ENCODE data around the gene HTRA1.

HTRA1 gene

DNA sequence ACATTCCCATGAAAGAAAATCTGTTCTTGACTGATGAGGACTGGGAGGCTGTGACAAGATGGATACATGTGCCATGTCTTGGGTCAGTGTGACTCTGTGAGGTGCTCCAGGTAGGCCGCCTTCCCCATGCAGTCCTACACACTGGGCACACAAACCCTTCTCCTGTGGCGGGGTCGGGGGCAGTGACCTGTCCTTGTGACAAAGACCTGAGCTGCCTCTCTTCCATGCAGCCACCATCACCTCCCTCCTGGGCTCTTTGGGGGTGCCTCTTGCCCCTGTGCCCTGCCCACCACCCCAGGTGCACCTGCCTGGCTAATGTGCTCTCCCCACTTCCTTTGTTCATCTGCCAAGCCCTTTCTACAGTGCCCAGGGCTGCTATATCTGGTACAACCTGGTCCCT, 63.5 kb downstream of the HTRA1 start:
- DNase-seq: no peak

DNA sequence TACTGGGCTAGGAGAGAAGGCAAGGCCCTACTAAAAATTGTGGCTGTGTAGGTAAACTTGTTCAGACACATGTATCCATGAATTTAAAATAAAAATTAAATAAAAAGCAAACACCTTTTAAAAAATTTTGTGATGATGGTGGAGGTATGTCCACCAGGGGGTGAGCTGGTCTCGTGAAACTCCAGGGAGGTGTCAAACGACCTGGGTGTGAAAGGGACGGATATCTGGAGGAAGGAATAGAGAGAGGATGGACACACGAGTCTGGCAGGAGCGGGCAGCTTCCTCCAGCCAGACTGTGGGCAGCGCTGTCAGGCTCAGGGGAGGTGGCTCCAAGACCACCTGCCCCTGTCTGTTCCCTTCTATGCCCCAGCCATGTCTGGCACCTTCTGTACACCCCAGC, 64.4 kb downstream of the HTRA1 start:
- no peak for DNase-seq

- DNase-seq: no peak
Measured at GRCh38 chr10:122526892-122527291, 65.5 kb downstream of the HTRA1 start.

GRCh38 chr10:122530177-122530576, 68.8 kb downstream of the HTRA1 start:
- DNase-seq: no peak

- DNase-seq: no peak
Measured at GRCh38 chr10:122531261-122531660, 69.9 kb downstream of the HTRA1 start.

GRCh38 chr10:122531939-122532338, 70.6 kb downstream of the HTRA1 start:
- DNase-seq: no peak

- DNase-seq: no peak
Measured at GRCh38 chr10:122532601-122533296, 71.4 kb downstream of the HTRA1 start.

DNA sequence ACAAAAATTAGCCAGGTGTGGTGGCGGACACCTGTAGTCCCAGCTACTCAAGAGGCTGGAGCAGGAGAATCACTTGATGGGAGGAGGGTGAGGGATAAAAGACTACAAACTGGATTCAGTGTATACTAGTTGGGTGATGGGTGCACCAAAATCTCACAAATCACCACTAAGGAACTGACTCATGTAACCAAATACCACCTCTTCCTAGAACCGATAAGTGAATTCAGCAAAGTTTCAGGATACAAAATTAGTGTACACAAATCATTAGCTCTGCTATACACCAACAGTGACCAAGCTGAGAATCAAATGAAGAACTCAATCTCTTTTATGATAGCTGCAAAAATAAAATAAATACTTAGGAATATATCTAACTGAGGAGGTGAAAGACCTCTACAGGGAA, 76.2 kb downstream of the HTRA1 start:
- DNase-seq: no peak

- no peak for DNase-seq
Measured at GRCh38 chr10:122541541-122542002, 80.2 kb downstream of the HTRA1 start.

GRCh38 chr10:122543676-122544445, 82.5 kb downstream of the HTRA1 start:
- peak; percentile 58 for DNase-seq

DNA sequence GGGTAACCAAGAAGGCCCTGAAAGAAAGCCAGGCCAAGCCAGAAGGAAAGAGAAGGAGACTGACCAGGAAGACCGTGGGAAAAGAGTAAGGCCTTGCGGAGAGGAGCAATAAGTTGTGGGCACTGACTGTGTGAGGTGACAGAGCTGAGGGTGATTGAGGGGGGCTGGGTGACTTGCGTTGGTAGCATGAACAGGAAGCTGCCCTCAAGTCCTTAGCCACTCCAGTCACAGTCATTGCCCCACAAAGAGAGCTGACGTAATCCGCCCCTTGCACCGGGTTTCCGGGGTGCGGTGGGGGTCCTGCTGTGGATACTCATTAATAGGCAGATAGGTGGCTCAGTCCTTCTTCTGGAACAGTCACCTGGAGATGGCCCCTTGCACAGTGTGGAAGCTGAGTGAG, 83.1 kb downstream of the HTRA1 start:
- no peak for DNase-seq

GRCh38 chr10:122546242-122546641, 84.9 kb downstream of the HTRA1 start:
- no peak for DNase-seq

GRCh38 chr10:122548407-122549085, 87.2 kb downstream of the HTRA1 start:
- no peak for DNase-seq

- no peak for DNase-seq
Measured at GRCh38 chr10:122549636-122550035, 88.3 kb downstream of the HTRA1 start.

- no peak for DNase-seq
Measured at GRCh38 chr10:122550427-122550826, 89.1 kb downstream of the HTRA1 start.

- no peak for DNase-seq
Measured at GRCh38 chr10:122550983-122551382, 89.6 kb downstream of the HTRA1 start.

- no peak for DNase-seq
Measured at GRCh38 chr10:122551450-122551849, 90.1 kb downstream of the HTRA1 start.

DNA sequence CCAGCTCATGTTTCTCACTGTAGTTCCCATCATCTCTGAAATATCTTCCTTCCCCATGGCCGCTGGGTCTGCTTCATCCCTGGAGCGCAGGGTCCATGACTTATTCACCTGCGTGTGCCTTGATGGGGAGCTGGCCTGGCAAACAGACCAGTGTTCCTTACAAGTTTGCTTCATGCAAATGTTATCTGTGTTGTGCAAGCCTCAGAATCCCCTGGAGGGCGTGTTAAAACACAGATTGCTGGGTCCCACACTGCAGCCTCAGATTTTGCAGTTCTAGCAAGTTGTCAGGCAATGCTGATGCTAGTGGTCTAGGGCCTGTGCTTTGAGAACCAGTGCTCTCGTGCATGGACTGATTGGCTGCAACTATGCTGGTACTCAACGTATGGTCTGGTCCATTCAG, 92.0 kb downstream of the HTRA1 start:
- no peak for DNase-seq

GRCh38 chr10:122554131-122555036, 93.0 kb downstream of the HTRA1 start:
- no peak for DNase-seq

DNA sequence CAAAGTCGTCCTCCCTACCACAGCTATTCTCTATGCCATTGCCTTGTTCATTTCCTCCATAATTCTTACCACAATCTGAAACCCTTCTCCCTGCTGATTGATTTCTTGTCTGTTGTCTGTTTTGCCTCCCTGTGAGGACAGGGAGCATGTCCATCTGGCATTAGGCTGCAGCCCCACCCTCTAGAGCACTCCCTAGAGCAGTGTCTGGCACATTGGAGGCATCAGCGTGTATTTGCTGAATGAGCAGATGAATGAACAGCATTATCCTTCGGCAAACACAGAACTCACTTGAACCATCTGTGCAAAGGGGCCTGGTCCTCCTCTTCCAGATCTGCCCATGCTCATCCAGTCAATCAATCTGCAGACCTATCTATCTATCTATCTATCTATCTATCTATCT, 94.1 kb downstream of the HTRA1 start:
- DNase-seq: peak; percentile 51

DNA sequence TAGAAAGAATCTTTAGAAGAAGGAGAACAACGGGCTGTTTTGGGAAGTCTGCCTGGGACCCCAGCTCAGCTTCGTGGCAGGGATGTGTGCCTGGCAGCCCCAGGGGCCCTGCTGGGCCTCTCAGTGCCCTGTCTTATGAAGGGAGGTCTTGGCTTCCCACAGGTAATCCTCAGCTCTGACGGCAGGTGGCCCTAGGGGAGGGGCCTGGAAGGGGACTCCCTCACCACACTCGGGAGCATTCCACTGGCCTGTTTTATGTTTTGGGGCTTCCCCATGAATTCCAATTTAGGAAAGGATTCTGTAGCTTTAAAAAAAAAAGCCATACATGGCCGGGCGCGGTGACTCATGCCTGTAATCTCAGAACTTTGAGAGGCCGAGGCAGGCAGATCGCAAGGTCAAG, 96.2 kb downstream of the HTRA1 start:
- no peak for DNase-seq

DNA sequence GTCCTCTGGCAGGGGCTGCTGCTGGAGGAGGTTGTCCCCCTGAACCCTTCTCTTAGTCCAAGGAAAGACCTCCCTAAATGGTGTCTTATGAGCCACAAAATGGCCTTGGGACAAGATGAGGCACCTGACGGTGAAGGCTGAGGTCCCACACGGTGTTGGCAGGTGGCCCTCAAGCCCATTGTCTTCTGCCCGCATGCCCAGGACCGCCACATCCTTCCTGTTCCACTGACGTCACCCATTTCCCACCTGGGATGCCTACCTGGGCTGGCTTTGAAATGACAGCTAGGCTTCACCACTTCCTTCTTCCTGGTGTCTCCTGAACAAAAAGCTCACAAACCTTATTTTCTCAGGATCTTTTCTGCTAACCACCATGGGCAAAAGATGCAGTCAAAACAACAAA, 97.1 kb downstream of the HTRA1 start:
- DNase-seq: no peak

DNA sequence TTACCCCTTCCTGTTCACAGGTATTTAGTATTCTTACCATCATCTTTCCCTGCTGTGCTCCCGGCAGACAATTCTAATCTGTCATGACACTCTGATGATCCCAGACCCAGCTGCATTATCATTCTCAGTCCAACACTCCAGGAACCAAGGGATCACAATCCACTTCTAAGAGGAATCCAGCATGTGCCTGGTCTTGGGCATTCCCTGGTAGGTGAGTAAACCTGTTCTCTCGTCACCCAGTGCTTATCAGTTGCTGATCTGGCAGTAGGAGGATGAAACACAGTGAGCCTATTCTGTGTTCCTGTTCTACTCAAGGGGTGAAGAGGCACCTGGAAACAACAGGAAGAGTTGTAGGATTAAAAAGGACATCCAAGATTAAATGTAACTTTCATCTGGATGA, 97.9 kb downstream of the HTRA1 start:
- no peak for DNase-seq

Measured in NCI-H1694 (cell line).